GM19239 (cell line): Measurements from ENCODE around the gene ARPC5.
A peak's percentile ranks its signal among the peaks of the same experiment; 100 is the strongest.

Experiments
- DNase-seq: peaks from one replicate; pipeline ENCODE4 v3.0.0; 2011; ENCODE audit warnings: low spot score; ENCODE audit not compliant: insufficient read length
- FAIRE-seq: peaks from 2 replicates; lab custom pipeline; 2011; peaks lifted over from hg19 to GRCh38; lab: Jason Lieb, UNC

Gene ARPC5

DNA sequence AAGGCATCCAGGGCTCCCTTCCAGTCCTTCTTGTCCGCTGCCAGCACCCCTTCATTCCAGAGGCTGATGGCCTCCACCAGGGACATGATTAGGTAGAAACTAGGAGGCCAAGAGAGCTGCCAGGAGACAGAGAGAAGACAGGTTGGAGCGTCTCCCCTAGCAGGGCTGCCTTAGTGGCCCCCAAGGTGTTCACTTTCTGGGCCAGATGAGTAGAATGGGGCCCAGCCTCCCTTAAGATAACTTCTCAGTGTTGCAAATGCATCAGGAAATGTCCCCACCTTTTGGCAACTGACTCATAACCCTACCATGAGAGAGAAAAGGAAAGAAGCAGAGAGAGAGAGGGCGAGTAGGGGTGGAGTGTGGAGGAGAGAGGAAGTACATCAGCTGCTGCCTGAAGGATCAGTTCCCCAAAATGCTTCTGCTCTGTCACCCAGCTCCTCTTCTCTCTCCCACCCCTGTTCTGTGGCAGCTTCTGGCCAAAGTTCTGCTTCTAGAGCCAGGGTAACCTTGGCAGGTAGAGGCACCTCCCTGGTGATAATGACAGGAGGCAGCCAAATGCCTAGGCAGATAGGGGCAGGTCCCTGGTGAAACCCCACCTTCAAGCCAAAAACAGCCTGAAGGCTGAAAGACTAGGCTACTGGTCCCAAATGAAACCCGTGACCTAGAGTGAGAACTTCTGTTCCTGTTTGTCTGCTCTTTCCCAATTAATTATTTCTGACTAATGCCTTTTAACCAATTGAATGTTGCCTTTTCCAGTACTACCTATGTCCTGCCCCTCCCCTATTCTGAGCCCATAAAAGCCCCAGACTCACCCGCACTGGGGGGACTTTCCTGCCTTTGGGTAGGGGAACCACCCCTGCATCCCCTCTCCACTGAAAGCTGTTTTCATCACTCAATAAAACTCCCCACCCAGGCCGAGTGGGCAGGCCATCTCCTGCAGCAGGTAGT, 45.1 kb downstream of the ARPC5 start, which contains the start of gene NCF2:
NCF2 (minus strand) TSS at position 216 of the 948 bp plus-strand sequence; CDS start at position 86, 130 bp downstream.
- DNase-seq (peak; percentile 58), FAIRE-seq (peak; percentile 97)

DNA sequence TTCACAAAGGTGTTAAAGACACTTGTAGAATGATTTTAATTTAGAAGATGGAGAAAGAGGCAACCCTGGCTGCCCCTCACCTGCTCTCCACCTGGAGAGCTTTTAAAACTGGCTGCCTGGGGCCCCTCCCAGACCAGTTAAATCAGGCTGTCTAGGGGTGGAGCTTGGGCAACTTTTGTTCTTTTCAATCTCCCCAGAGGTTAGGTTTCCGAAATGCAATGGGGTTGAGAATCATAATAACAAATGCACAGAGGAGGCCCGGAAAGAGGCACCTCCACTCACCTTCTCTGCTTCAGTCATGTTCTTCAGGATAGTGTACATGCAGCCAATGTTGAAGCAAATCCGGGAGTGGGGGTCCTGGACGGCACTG, 45.7 kb downstream of the ARPC5 start:
- DNase-seq (no peak), FAIRE-seq (no peak)

DNA sequence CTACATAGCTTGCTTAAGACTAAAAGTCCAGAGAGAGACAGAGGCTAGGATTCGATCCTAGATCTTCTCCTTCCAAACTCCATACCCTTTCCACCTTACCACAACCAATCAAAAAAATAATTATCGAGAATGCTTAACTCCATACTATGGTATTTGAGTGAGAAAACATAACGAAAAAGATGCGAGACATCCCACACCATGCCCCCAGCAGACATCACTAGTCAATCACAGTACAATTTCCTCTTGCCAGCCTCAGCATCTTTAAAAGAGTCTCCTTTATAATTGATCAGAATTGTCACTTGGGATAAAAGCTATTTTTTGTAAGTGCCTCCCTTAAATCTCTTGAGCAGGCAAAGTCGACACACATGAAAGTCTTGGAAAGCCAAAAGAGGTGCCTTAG, 46.2 kb downstream of the ARPC5 start:
- DNase-seq: no peak
- FAIRE-seq: peak; percentile 75

DNA sequence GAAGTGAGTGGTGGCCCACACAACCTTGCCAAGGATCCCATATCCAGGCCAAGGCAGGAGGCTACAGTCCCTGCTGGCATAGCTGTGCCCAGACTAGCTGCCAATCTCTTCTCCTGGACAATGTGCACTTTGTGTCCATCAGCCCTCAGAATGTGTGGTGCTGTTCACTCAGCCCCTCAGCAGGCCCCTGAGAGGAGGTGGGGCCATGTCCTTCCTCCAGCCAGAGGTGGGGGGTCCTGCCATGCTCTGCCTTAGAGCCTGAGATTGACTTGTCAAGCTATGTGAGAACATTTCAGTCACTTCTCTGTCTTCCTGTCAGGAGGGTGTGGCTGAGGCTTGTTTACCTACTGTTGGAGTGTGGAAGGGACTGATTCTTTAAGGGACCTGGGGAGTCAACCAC, 46.8 kb downstream of the ARPC5 start:
- DNase-seq (no peak), FAIRE-seq (peak; percentile 56)

DNA sequence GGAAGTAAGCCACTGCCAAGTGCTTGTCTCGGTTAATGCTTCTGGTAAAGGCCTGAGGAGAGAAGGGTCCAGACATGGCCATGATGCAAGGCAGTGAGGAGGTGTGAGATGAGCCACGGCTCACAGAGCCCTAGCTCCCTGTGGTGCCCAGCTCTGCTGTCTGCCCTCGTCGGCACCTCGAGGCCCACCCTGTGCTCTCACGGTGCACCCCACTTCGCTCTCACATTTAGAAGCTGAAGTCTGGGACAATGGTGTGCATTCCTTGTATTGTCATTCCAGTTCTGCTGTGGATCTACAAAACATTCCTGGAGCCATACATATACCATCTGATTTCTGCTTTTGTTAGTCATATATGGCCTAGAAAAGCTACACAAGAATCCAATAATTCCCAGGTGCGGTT, 48.7 kb downstream of the ARPC5 start:
- no peak for DNase-seq
- no peak for FAIRE-seq

DNA sequence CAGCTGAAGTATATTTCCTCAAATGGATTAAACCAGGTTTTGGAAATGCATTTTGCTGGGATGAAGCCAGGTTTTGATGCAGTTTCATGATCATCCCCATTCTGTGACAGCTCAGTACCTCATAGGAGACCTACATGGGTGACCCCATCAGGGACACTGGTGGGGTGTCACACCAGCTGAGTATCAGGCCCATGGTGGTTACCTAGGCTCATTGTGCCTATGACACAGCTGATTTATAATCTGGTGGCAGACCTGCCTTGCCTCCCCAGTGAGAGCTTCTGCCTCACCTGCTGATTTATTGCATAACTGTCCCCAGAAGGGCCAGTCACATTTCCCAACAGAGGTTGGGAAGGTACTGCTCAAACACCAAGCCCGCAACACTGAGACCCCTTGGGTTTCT, 49.1 kb downstream of the ARPC5 start:
- DNase-seq (no peak), FAIRE-seq (no peak)

DNA sequence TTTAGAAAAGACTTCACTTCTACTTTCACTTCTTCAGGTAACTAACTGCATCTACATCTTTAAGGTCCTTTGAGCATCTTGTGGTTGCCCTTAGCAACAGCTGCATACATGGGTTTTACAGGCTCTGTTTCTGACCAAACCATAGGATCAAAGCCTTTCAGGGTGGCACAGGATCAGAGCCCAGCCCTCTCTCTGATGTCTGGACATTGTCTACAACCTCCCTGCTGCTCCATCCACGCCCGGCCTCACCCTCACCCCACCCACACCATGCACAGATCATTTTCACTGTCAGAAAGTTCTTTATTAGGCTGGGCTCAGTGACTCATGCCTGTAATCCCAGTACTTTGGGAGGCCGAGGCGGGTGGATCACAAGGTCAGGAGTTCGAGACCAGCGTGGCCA, 50.5 kb downstream of the ARPC5 start:
- DNase-seq (no peak), FAIRE-seq (no peak)

DNA sequence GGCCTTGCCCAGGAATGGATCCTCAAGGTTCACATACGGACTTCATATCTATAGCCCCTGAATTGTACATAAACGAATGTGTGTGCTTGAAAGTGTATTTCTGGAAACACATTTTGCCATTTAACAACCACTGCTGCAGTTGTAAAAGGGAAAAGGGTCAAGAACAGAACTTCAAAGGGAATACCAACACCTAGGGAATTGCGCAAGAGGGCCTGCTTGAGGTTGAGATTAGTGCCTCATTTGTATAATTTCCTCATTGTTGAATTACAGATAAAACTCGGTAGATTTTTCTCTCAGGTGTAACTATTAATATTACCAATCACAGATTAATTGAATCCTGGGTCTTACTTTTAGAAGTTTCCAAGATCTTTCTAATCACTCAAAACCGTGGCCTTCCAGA, 51.4 kb downstream of the ARPC5 start:
- DNase-seq (no peak), FAIRE-seq (no peak)

DNA sequence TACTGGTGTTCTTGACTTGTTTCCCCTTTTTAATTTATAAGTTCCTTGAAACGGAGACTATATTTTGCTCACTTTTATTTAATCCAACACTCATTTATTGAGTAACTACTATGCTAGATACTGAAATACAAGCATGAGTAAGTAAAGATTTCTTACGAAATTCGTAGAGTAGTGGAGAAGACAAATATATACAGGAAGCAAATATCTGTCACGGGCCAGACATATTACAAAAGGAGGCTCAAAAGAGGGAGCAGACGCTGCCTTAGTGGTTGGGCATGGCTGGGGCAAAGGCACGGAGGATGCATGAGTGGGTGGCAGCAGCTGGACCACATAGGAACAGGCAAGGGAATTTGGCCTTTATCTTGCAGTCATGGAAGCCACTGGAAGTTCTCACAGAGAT, 52.1 kb downstream of the ARPC5 start:
- FAIRE-seq (no peak), DNase-seq (no peak)

DNA sequence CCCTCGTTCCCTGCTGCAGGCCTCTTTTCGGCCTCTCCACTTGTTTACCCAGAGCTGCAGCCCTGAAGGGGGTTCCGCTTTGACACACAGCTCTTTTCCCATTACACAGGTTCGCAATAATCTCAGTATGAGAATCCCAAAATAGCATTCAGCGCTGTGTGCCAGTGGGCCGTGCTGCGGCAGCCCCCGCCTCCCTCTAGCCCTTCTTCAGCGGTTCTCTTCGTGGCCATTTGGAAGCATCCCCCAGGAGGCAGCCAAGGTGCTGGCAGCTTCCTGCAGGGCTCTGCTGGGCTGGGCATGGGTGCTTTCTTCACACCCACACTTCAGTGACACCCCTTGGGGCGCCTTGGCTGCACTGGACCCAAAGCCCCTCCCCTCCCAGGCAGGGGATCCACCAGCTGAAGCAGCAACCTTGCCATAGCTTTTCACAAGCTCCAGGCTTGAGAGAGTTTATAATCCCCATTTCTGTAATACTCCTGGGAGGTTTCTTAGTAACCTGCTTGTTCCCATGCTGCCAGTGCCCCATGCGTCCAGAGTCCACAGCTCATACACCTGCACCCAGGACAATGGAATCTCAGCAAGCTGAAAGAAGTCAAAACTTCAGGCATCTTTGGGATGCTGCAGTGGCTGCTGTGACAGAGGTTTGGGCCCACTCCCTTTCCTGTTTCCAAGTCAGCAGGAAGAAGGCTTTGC, 53.4 kb downstream of the ARPC5 start:
- DNase-seq (no peak), FAIRE-seq (no peak)

DNA sequence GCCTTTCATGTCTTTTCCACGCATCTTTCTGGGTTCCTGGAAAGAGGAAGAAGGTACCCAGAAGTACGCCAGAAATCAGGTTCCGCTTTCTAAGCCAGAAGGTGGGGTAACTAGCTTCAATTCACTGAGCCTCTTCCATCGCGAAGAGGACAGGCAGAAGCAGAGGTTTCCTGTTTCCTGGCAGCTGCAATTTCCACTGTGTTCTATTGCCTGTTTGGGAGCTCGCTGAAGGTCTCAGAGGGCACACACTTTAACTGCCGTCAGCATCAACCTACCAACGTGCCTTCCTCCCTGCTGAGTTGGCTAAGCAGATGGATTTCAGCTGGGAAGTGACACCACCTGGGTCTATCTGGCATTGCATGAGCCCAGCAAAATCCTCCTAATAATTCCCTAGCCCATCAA, 55.3 kb downstream of the ARPC5 start:
- DNase-seq (peak; percentile 34), FAIRE-seq (peak; percentile 87)

DNA sequence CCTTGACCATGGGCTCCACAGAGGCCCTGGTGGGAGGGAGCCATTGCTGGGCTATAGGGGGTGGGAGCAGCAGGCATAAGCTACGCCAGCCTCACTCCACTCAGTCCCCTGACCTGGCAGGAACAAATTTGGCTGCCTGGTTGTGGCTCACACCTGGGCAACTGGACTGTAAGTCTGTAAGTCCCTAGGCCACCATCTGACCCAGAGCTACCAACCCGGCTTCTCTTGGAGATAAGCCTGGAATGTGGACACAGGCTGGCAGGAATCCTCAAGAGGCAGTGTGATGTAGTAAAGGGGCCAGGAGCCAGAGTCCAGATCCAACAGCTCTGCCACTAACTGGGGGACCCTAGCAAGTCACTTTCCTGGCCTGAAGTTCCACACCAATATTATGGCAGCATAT, 56.7 kb downstream of the ARPC5 start:
- no peak for FAIRE-seq
- DNase-seq: no peak

DNA sequence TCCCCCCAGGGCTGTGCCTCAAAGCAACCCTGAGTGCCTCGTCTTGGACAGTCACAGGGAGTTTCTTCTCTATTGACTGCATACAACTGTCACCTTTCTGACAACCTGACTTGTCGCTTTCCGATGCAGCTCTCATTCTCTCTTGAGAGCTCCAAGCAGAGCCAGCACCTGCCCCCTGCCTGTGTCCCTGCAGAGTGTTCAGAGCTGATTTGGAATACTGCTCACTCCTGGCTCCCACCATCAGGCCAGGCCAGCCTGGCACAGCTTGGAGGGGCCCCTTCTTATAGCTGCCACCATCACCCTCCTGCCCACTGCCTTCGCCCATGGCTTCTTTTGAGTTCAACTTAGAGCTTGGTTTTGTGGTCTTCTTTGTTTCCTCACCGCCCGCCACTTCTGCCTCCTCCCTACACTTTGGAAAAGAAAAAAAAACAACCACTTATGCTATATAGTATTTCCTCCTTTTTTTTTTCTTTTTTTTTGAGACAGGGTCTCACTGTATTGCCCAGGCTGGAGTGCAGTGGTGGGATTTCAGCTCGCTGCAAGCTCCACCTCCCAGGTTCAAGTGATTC, 57.6 kb downstream of the ARPC5 start:
- no peak for FAIRE-seq
- no peak for DNase-seq

DNA sequence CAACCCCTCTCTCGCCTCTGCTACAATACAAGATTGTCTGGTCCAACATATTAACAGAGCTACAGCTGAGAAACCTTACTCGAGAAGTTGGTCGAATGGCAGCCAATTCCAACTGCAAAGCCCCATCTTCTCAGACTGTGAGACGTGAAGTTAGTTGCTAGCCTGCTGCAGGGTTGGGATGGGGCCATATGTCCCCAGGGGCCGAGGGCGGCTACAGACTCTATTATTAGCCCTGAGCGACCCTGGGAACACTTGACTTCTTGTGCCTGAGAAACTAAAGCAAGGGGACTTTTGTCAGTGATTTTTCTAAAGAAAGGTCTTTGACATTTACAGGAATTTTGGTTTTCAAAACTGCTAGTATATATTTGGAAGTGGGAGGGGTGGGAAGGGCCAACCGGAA, 59.0 kb downstream of the ARPC5 start:
- DNase-seq: no peak
- no peak for FAIRE-seq

DNA sequence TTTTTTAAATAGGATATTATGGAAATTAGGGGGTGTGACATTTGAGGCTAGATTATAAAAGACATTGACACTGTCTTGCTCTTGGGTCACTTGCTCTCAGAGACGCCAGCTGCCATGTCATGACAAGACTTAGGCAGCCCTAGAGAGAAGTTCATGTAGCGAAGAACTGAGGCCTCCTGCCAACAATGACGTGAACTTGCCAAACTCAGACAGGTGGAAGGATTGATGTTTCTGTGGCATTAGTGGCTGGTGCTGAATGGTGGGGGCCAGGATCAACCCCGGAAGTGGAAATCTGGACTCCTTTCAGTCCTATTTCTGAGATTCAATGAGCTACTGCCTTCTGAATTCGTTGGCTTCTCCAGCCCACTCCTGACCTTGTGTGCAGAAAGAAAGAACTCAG, 60.0 kb downstream of the ARPC5 start:
- FAIRE-seq (no peak), DNase-seq (no peak)

DNA sequence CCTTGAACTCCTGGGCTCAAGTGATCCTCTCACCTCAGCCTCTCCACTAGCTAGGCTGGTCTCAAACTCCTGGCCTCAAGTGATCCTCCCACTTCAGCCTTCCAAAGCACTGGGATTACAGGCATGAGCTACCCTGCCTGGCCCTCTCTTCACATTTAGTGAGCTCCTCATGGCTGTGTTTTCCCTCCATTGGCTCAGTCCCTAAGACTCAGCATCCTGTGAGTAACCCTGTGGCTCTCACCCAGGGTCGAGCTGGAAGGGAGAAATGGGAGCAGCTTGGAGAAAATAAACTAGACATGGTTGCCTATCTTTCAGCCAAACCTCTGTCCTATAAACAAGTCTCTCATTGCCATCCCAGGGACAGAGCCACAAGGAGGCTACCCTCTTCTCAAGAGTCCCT, 62.9 kb downstream of the ARPC5 start:
- no peak for FAIRE-seq
- DNase-seq: no peak

DNA sequence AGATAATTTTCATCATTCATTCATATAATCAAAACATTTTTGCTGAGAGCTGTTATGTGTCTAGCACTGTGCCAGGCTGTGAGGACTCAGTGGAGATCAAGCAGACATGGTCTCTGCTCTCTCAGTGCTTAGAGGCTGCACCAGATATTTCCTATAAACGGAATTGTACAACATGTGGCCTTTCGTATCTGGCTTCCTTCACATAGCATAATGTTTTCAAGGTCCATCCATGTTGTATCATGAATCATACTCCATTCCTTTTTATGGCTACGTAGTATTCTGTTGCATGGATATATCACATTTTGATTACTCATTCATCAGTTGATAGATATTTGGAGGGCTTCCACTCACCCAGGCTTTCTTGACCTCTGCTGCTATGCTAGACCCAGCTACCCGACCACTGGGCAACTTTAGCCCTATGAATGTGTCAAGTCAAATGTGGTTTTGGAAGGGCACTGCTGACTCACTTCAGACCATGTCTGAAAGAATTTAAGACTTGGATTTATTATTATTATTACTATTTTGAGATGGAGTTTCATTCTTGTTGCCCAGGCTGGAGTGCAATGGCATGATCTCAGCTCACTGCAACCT, 63.8 kb downstream of the ARPC5 start:
- FAIRE-seq: no peak
- DNase-seq: no peak
